ENCODE data around the gene MYO5B. TPM values are rescaled to one million over a fixed set of nuclear protein-coding genes. Genes with fewer than 3 reads are reported as not detected.

MYO5B gene
- total and polyA plus RNA-seq, 9 of the 15 experiments (the other 6 are each of a cell fraction or from before 2014, with no cell fraction given), result 0.07 to 0.42 (median 0.28) TPM

DNA sequence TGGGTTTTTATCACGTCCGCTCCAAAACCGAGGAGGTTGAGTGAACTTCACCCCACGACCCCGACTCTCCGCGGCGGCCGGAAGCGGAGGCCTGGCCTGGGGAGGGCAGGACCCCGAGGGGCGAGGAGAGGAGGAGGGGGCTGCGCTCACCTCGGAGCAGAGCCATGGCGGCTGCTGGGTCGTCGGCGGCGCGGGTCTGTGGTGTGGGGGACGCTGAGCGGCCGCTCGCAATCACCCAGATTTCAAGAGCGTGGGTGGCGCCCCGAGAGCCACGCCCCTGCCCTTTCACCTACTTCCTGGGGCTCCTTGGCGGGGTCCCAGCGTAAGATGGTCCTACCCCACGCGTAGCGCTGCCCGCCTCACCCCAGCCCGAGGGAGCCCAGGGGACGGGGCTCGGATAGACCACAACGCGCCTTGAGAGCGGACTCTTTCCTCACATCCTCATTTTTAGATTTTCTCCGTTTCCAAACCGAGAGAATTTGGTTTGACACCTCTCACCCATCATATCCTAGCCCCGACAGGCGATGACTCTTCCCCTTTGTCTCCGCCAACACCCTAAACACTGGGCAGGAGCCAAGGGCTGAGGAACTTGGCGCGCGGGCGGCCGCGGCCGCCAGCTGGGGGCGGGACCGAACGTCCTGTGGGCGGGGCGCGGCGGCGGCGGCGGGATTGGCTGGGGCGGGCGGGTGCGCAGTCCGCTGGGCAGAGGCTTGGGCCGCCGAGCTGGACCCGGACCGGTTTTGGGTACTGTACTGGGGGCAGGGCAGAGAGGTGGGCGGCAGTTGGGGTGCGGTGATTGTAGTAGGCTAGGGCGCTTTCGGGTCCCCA is 381.4 kb downstream of the MYO5B start, which contains the start of gene ACAA2 (continued):
- TF ChIP-seq, protein P1, sequence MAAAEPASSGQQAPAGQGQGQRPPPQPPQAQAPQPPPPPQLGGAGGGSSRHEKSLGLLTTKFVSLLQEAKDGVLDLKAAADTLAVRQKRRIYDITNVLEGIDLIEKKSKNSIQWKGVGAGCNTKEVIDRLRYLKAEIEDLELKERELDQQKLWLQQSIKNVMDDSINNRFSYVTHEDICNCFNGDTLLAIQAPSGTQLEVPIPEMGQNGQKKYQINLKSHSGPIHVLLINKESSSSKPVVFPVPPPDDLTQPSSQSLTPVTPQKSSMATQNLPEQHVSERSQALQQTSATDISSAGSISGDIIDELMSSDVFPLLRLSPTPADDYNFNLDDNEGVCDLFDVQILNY (CRISPR knock-in tag; IDR thresholded peaks at IDR 0.05), result no peak
- TF ChIP-seq PHF8 (IDR thresholded peaks at IDR 0.05; ENCODE audit: borderline replicate concordance, low read length), result peak; percentile 64; the same call in 1 of the 2 replicates
- TF ChIP-seq POLR2H (tag; IDR thresholded peaks at IDR 0.05; ENCODE audit: low read depth), result peak; percentile 44; the same call in 1 of the 2 replicates
- no peak for TF ChIP-seq SNRNP70 (optimal IDR thresholded peaks at IDR 0.05; ENCODE audit: low read depth, low read length)
- TF ChIP-seq HDAC3 (IDR thresholded peaks at IDR 0.05; ENCODE audit: borderline replicate concordance, partially characterized antibody), result no peak
- TF ChIP-seq MTA3 (IDR thresholded peaks at IDR 0.05; ENCODE audit: borderline replicate concordance), result peak; percentile 43; the same call in 1 of the 2 replicates
- TF ChIP-seq BCOR (IDR thresholded peaks at IDR 0.05), result no peak
- peak; percentile 62; the same call in 1 of the 2 replicates for TF ChIP-seq NCOR1 (IDR thresholded peaks at IDR 0.05)
- TF ChIP-seq HDAC2 (IDR thresholded peaks at IDR 0.05), result 0 out of 2 replicates have a peak, but pooled peaks have one; percentile 22
- TF ChIP-seq E2F8 (IDR thresholded peaks at IDR 0.05; ENCODE audit: low read depth, partially characterized antibody), result no peak
- no peak for TF ChIP-seq ZNF24 (IDR thresholded peaks at IDR 0.05)
- peak; percentile 28; the same call in 1 of the 2 replicates for TF ChIP-seq GABPA (tag; conservative IDR thresholded peaks at IDR 0.05; ENCODE audit: low read depth)
- no peak for TF ChIP-seq THAP7 (CRISPR knock-in tag; IDR thresholded peaks at IDR 0.05)
- peak; percentile 38; the same call in 1 of the 2 replicates for TF ChIP-seq SOX6 (IDR thresholded peaks at IDR 0.05)
- no peak for TF ChIP-seq TAF1 (IDR thresholded peaks at IDR 0.05; ENCODE audit: control insufficient read depth, extremely low read depth, insufficient read depth, low read length, severe bottlenecking)
- TF ChIP-seq ZNF277 (CRISPR knock-in tag; IDR thresholded peaks at IDR 0.05; ENCODE audit: borderline replicate concordance), result no peak
- peak; percentile 66; the same call in 1 of the 2 replicates for TF ChIP-seq SUPT5H (IDR thresholded peaks at IDR 0.05)
- TF ChIP-seq SPI1 (IDR thresholded peaks at IDR 0.05; ENCODE audit: borderline replicate concordance, low read depth, low read length), result peak; percentile 32; the same call in 1 of the 2 replicates
- no peak for TF ChIP-seq MTF1 (CRISPR knock-in tag; IDR thresholded peaks at IDR 0.05; ENCODE audit: borderline replicate concordance)
- peak; percentile 72 for TF ChIP-seq HNRNPLL (IDR thresholded peaks at IDR 0.05; ENCODE audit: low read depth, low read length, poor library complexity, severe bottlenecking)
- no peak for TF ChIP-seq BRD9 (IDR thresholded peaks at IDR 0.05; ENCODE audit: low read depth, partially characterized antibody)
- peak; percentile 56 for TF ChIP-seq POLR2B (IDR thresholded peaks at IDR 0.05; ENCODE audit: low read depth, partially characterized antibody)
- no peak for TF ChIP-seq MBD2 (IDR thresholded peaks at IDR 0.05; ENCODE audit: borderline replicate concordance, low read depth)
